MM.1S (cell line): ENCODE measurements around the gene RNFT2.

Experiments
- DNase-seq: peaks from one replicate; pipeline ENCODE4 v3.0.0-alpha.2; 2015
- H2AFZ ChIP-seq: fragments of 300-600 bp; sonication (generic); 2 replicates; pipeline ENCODE4 v1.6.0; 2016; ENCODE audit warnings: antibody characterized with exemption, low read length
- H3F3A ChIP-seq: fragments of 300-600 bp; sonication (generic); 2 replicates; pipeline ENCODE4 v1.6.1; 2016; ENCODE audit warnings: mild to moderate bottlenecking, antibody characterized with exemption, low read length, moderate library complexity, mixed read lengths; ENCODE audit not compliant: insufficient read depth
- H3K27ac ChIP-seq: fragments of 300-600 bp; sonication (generic); 2 replicates; pipeline ENCODE4 v1.5.1; 2016; ENCODE audit warnings: mild to moderate bottlenecking, low read length
- H3K27me3 ChIP-seq: fragments of 300-600 bp; sonication (generic); replicated peaks from 2 replicates; pipeline ENCODE4 v1.6.0; 2016; ENCODE audit warnings: low read length; ENCODE audit not compliant: insufficient read depth
- H3K36me3 ChIP-seq: fragments of 300-600 bp; sonication (generic); replicated peaks from 2 replicates; pipeline ENCODE4 v1.6.1; 2016; ENCODE audit warnings: mild to moderate bottlenecking, low read length, mixed read lengths; ENCODE audit not compliant: insufficient read depth
- H3K4me1 ChIP-seq: fragments of 300-600 bp; sonication (generic); 2 replicates; pipeline ENCODE4 v1.6.1; 2016; ENCODE audit warnings: low read length, mixed read lengths
- H3K4me2 ChIP-seq: fragments of 300-600 bp; sonication (generic); 2 replicates; pipeline ENCODE4 v1.6.0; 2016; ENCODE audit warnings: low read depth, low read length
- H3K4me3 ChIP-seq: fragments of 300-600 bp; sonication (generic); 2 replicates; pipeline ENCODE4 v1.5.1; 2016; ENCODE audit warnings: low read length, mixed read lengths
- H3K79me2 ChIP-seq: fragments of 300-600 bp; sonication (generic); 2 replicates; pipeline ENCODE4 v1.6.1; 2016; ENCODE audit warnings: mixed run types, low read length, mixed read lengths
- H3K9ac ChIP-seq: fragments of 300-600 bp; sonication (generic); 2 replicates; pipeline ENCODE4 v1.6.1; 2016; ENCODE audit warnings: low read length, mixed read lengths
- H3K9me2 ChIP-seq: fragments of 300-600 bp; sonication (generic); replicated peaks from 2 replicates; pipeline ENCODE4 v1.6.1; 2016; ENCODE audit warnings: mild to moderate bottlenecking, low read length, mixed read lengths; ENCODE audit not compliant: insufficient read depth
- H3K9me3 ChIP-seq: fragments of 300-600 bp; sonication (generic); replicated peaks from 2 replicates; pipeline ENCODE4 v1.6.1; 2016; ENCODE audit warnings: mild to moderate bottlenecking, low read length, mixed read lengths; ENCODE audit not compliant: insufficient read depth
- H4K20me1 ChIP-seq: fragments of 300-600 bp; sonication (generic); 2 replicates; pipeline ENCODE4 v1.6.1; 2016; ENCODE audit warnings: mild to moderate bottlenecking, low read length, moderate library complexity, mixed read lengths; ENCODE audit not compliant: insufficient read depth
- EZH2 ChIP-seq: fragments of 300-600 bp; sonication (generic); optimal IDR thresholded peaks from 2 replicates; pipeline ENCODE3; 2017; ENCODE audit warnings: low read depth, mild to moderate bottlenecking, antibody characterized with exemption, low read length, mixed read lengths
- EZH2phosphoT487 ChIP-seq: fragments of 300-600 bp; sonication (generic); IDR thresholded peaks from 2 replicates; pipeline ENCODE4 v1.6.1; 2018; ENCODE audit warnings: antibody characterized with exemption, low read length
- TF ChIP-seq, protein P1 (sequence below): fragments of 300-600 bp; sonication (generic); IDR thresholded peaks from 2 replicates; pipeline ENCODE4 v1.5.1; 2016; ENCODE audit warnings: antibody characterized with exemption, low read length, mixed read lengths

RNFT2 gene

DNA sequence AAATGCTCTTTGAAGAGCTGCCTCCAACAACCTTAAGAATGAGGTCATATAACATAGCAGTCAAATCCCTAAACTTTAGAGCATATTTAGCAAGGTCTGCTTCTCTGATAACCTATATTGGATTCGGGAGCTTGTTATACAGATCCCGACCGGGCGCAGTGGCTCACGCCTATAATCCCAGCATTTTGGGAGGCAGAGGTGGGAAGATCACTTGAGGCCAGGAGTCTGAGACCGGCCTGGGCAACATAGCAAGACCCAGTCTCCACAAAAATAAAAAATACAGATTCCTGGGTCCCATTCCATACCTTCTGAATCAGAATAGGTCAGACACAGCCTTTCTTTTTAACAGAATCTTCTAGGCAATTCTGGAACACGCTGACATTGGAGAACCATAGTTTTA is 46.9 kb upstream of the RNFT2 start:
- H2AFZ ChIP-seq = no peak overlapping the region
- DNase-seq = no peak
- no peaks in the 10 kb centered on the region for H3K79me2 ChIP-seq
- H3K36me3 ChIP-seq = no peaks in the 10 kb centered on the region
- no peaks in the 10 kb centered on the region for H3K27me3 ChIP-seq
- H3K9me2 ChIP-seq = no peaks in the 10 kb centered on the region
- H4K20me1 ChIP-seq = no peaks in the 10 kb centered on the region
- H3K9ac ChIP-seq = no peak overlapping the region
- no peak overlapping the region for H3K4me3 ChIP-seq
- TF ChIP-seq EZH2phosphoT487 = no peak
- no peak for TF ChIP-seq EZH2
- TF ChIP-seq, protein P1, sequence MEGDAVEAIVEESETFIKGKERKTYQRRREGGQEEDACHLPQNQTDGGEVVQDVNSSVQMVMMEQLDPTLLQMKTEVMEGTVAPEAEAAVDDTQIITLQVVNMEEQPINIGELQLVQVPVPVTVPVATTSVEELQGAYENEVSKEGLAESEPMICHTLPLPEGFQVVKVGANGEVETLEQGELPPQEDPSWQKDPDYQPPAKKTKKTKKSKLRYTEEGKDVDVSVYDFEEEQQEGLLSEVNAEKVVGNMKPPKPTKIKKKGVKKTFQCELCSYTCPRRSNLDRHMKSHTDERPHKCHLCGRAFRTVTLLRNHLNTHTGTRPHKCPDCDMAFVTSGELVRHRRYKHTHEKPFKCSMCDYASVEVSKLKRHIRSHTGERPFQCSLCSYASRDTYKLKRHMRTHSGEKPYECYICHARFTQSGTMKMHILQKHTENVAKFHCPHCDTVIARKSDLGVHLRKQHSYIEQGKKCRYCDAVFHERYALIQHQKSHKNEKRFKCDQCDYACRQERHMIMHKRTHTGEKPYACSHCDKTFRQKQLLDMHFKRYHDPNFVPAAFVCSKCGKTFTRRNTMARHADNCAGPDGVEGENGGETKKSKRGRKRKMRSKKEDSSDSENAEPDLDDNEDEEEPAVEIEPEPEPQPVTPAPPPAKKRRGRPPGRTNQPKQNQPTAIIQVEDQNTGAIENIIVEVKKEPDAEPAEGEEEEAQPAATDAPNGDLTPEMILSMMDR = no peak
- H3K4me2 ChIP-seq = no peak overlapping the region
- no peaks in the 10 kb centered on the region for H3F3A ChIP-seq
- no peaks in the 10 kb centered on the region for H3K4me1 ChIP-seq
- no peaks in the 10 kb centered on the region for H3K9me3 ChIP-seq
- H3K27ac ChIP-seq = no peak overlapping the region

DNA sequence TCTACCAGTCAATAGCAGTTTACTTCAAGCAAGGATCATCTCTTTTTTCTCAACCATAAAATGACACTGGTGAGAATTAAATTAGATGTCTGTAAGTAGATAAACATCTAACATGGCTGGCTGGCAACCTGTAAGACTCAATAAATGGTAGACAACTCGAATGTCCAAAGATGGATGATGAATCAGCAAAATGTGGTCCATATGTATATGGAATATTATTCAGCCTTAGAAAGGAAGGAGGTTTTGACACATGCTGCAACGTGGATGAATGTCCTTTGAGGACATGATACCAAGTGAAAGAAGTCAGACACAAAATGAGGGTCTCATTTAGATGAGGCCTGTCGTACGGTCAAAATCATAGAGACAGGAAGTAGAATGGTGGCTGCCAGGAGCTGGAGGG is 46.5 kb upstream of the RNFT2 start:
- Histone ChIP-seq H3F3A (no peaks in the 10 kb centered on the region), H3K27me3 (no peaks in the 10 kb centered on the region), H2AFZ (no peak overlapping the region), H3K36me3 (no peaks in the 10 kb centered on the region), H3K9ac (no peak overlapping the region), H4K20me1 (no peaks in the 10 kb centered on the region), H3K4me3 (no peak overlapping the region), H3K79me2 (no peaks in the 10 kb centered on the region), H3K9me3 (no peaks in the 10 kb centered on the region), H3K4me2 (no peak overlapping the region), H3K4me1 (no peaks in the 10 kb centered on the region), H3K27ac (no peak overlapping the region), H3K9me2 (no peaks in the 10 kb centered on the region)
- no peak for DNase-seq
- TF ChIP-seq EZH2 = no peak
- TF ChIP-seq, protein P1 = no peak
- TF ChIP-seq EZH2phosphoT487 = no peak

DNA sequence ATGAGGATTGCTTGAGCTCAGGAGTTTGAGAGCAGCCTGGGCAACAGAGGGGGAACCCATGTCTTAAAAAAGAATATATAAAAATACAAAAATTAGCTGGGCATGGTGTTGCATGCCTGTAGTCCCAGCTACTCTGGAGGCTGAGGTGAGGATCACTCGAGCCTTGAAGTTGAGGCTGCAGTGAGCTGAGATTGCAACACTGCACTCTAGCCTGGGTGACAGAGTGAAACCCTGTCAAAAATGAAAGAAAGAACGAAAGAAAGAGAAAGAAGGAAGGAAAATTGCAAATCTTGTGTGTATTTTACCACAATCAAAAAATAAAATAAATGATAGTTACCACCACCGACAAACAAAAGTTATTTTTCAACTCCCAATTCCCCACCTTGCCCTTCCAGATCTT is 45.5 kb upstream of the RNFT2 start:
- H3K9me2 ChIP-seq = no peaks in the 10 kb centered on the region
- no peak for DNase-seq
- H3K4me3 ChIP-seq = no peak overlapping the region
- no peak overlapping the region for H3K27ac ChIP-seq
- H3K4me1 ChIP-seq = no peaks in the 10 kb centered on the region
- H3K79me2 ChIP-seq = no peaks in the 10 kb centered on the region
- no peak overlapping the region for H3K4me2 ChIP-seq
- TF ChIP-seq, protein P1 = no peak
- TF ChIP-seq EZH2 = no peak
- TF ChIP-seq EZH2phosphoT487 = no peak
- H4K20me1 ChIP-seq = no peaks in the 10 kb centered on the region
- H3K27me3 ChIP-seq = no peaks in the 10 kb centered on the region
- no peaks in the 10 kb centered on the region for H3F3A ChIP-seq
- H3K36me3 ChIP-seq = no peaks in the 10 kb centered on the region
- no peaks in the 10 kb centered on the region for H3K9me3 ChIP-seq
- H2AFZ ChIP-seq = no peak overlapping the region
- H3K9ac ChIP-seq = no peak overlapping the region
